ENCODE results near the gene HIPK2.

- TF ChIP-seq EZH2 (IDR thresholded peaks at IDR 0.05; ENCODE audit: borderline replicate concordance) (no peak), CTCF (IDR thresholded peaks at IDR 0.05; ENCODE audit: poor library complexity) (no peak)
Observed at GRCh38 chr7:139683137-139683921, 94.5 kb downstream of the HIPK2 start.

Measured in hepatocyte (in vitro differentiated cells).